ENCODE results near the gene KRT33B.

GRCh38 chr17:41406205-41406604 lies 36.6 kb upstream of the KRT33B start:
- TF ChIP-seq CTCF (IDR thresholded peaks at IDR 0.05; ENCODE audit: low read length) (no peak), EZH2 (IDR thresholded peaks at IDR 0.05; ENCODE audit: borderline replicate concordance, low read length) (no peak)
